ENCODE results near the gene MYH8. TPM values are rescaled to one million over a fixed set of nuclear protein-coding genes. Genes with fewer than 3 reads are reported as not detected.

The MYH8 gene
- not detected for total RNA-seq

- peaks cover 3% of the 10 kb centered on the region for H3K27me3 Mint-ChIP-seq (ENCODE audit: low read depth)
- no peaks in the 10 kb centered on the region for H3K9me3 Mint-ChIP-seq (ENCODE audit: insufficient read depth)
- DNase-seq (no peak), ATAC-seq (no peak)
- H3K36me3 Mint-ChIP-seq (ENCODE audit: low read depth): no peaks in the 10 kb centered on the region
- no peak within 1 kb of the TSS for H3K27ac Mint-ChIP-seq
- H3K4me1 Mint-ChIP-seq (ENCODE audit: low read depth): no peaks in the 10 kb centered on the region
- H3K4me3 Mint-ChIP-seq: no peak within 1 kb of the TSS
- POLR2A ChIA-PET: no interaction called here
- CTCF ChIA-PET: no interaction called here
Measured at GRCh38 chr17:10421900-10422542, at the start of gene MYH8. MYH8 (minus strand) TSS chr17:10421950; CDS start chr17:10420227, 1,723 bp downstream.

- Mint-ChIP-seq H3K4me3 (no peak within 1 kb of the TSS), H3K27ac (no peak within 1 kb of the TSS), H3K9me3 (ENCODE audit: insufficient read depth) (no peaks in the 10 kb centered on the region), H3K36me3 (ENCODE audit: low read depth) (no peaks in the 10 kb centered on the region), H3K4me1 (ENCODE audit: low read depth) (no peaks in the 10 kb centered on the region), H3K27me3 (ENCODE audit: low read depth) (peaks cover 2% of the 10 kb centered on the region)
- POLR2A ChIA-PET: no interaction called here
- no peak for DNase-seq
- CTCF ChIA-PET: no interaction called here
- ATAC-seq: no peak
Measured at GRCh38 chr17:10469459-10469858, 47.7 kb upstream of the MYH8 start, which contains the start of gene MYH4. MYH4 (minus strand) TSS chr17:10469559; CDS start chr17:10466745, 2,814 bp downstream.

GRCh38 chr17:10463402-10463801 lies 41.7 kb upstream of the MYH8 start:
- ChIA-PET CTCF (no interaction called here), POLR2A (no interaction called here)
- H3K9me3 Mint-ChIP-seq (ENCODE audit: insufficient read depth): no peaks in the 10 kb centered on the region
- H3K4me1 Mint-ChIP-seq (ENCODE audit: low read depth): no peaks in the 10 kb centered on the region
- ATAC-seq: no peak
- H3K36me3 Mint-ChIP-seq (ENCODE audit: low read depth): no peaks in the 10 kb centered on the region
- H3K4me3 Mint-ChIP-seq: no peak overlapping the region
- no peaks in the 10 kb centered on the region for H3K27me3 Mint-ChIP-seq (ENCODE audit: low read depth)
- no peak for DNase-seq
- no peak overlapping the region for H3K27ac Mint-ChIP-seq

- ATAC-seq (no peak), DNase-seq (no peak)
- Mint-ChIP-seq H3K9me3 (ENCODE audit: insufficient read depth) (no peaks in the 10 kb centered on the region), H3K27ac (no peak overlapping the region), H3K27me3 (ENCODE audit: low read depth) (peaks cover 7% of the 10 kb centered on the region), H3K4me3 (no peak overlapping the region), H3K36me3 (ENCODE audit: low read depth) (no peaks in the 10 kb centered on the region), H3K4me1 (ENCODE audit: low read depth) (no peaks in the 10 kb centered on the region)
- ChIA-PET CTCF (no interaction called here), POLR2A (no interaction called here)
Measured at GRCh38 chr17:10460062-10460461, 38.3 kb upstream of the MYH8 start.

GRCh38 chr17:10458701-10459100 lies 37.0 kb upstream of the MYH8 start:
- DNase-seq (no peak), ATAC-seq (no peak)
- H3K27ac Mint-ChIP-seq: no peak overlapping the region
- H3K4me3 Mint-ChIP-seq: no peak overlapping the region
- H3K9me3 Mint-ChIP-seq (ENCODE audit: insufficient read depth): no peaks in the 10 kb centered on the region
- no peaks in the 10 kb centered on the region for H3K4me1 Mint-ChIP-seq (ENCODE audit: low read depth)
- ChIA-PET POLR2A (no interaction called here), CTCF (no interaction called here)
- H3K27me3 Mint-ChIP-seq (ENCODE audit: low read depth): peaks cover 9% of the 10 kb centered on the region
- no peaks in the 10 kb centered on the region for H3K36me3 Mint-ChIP-seq (ENCODE audit: low read depth)

GRCh38 chr17:10457952-10458351 lies 36.2 kb upstream of the MYH8 start:
- POLR2A ChIA-PET: no interaction called here

GRCh38 chr17:10447026-10447931 lies 25.5 kb upstream of the MYH8 start:
- no peaks in the 10 kb centered on the region for H3K9me3 Mint-ChIP-seq (ENCODE audit: insufficient read depth)
- ChIA-PET CTCF (interaction anchor here (1.1 kb wide), 1 partner anchor 171 kb away, joined by 3 read pairs; no protein-coding TSS in a partner anchor), POLR2A (no interaction called here)
- H3K27me3 Mint-ChIP-seq (ENCODE audit: low read depth): no peaks in the 10 kb centered on the region
- no peak overlapping the region for H3K4me3 Mint-ChIP-seq
- H3K36me3 Mint-ChIP-seq (ENCODE audit: low read depth): no peaks in the 10 kb centered on the region
- DNase-seq: no peak
- no peak for ATAC-seq
- H3K27ac Mint-ChIP-seq: no peak overlapping the region
- no peaks in the 10 kb centered on the region for H3K4me1 Mint-ChIP-seq (ENCODE audit: low read depth)

More at GRCh38 chr17:10457952-10458351, 36.2 kb upstream of the MYH8 start:
- no peak for DNase-seq
- Mint-ChIP-seq H3K9me3 (ENCODE audit: insufficient read depth) (no peaks in the 10 kb centered on the region), H3K27me3 (ENCODE audit: low read depth) (peaks cover 9% of the 10 kb centered on the region), H3K4me1 (ENCODE audit: low read depth) (no peaks in the 10 kb centered on the region), H3K36me3 (ENCODE audit: low read depth) (no peaks in the 10 kb centered on the region), H3K4me3 (no peak overlapping the region), H3K27ac (no peak overlapping the region)
- CTCF ChIA-PET: no interaction called here
- no peak for ATAC-seq

- ChIA-PET CTCF (no interaction called here), POLR2A (no interaction called here)
- H3K36me3 Mint-ChIP-seq (ENCODE audit: low read depth): no peaks in the 10 kb centered on the region
- DNase-seq: no peak
- H3K4me1 Mint-ChIP-seq (ENCODE audit: low read depth): peaks cover 10% of the 10 kb centered on the region
- peaks cover 5% of the 10 kb centered on the region for H3K27me3 Mint-ChIP-seq (ENCODE audit: low read depth)
- no peak overlapping the region for H3K4me3 Mint-ChIP-seq
- no peak overlapping the region for H3K27ac Mint-ChIP-seq
- H3K9me3 Mint-ChIP-seq (ENCODE audit: insufficient read depth): no peaks in the 10 kb centered on the region
- ATAC-seq: no peak
Measured at GRCh38 chr17:10439816-10440215, 18.1 kb upstream of the MYH8 start.

GRCh38 chr17:10435096-10435495 lies 13.3 kb upstream of the MYH8 start:
- H3K27me3 Mint-ChIP-seq (ENCODE audit: low read depth): peaks cover 5% of the 10 kb centered on the region

GRCh38 chr17:10429421-10430045 lies 7.8 kb upstream of the MYH8 start:
- ATAC-seq (no peak), DNase-seq (no peak)
- H3K4me1 Mint-ChIP-seq (ENCODE audit: low read depth): no peaks in the 10 kb centered on the region
- no peaks in the 10 kb centered on the region for H3K36me3 Mint-ChIP-seq (ENCODE audit: low read depth)
- ChIA-PET CTCF (no interaction called here), POLR2A (no interaction called here)
- H3K27me3 Mint-ChIP-seq (ENCODE audit: low read depth): peaks cover 9% of the 10 kb centered on the region
- no peak overlapping the region for H3K27ac Mint-ChIP-seq
- H3K9me3 Mint-ChIP-seq (ENCODE audit: insufficient read depth): no peaks in the 10 kb centered on the region
- H3K4me3 Mint-ChIP-seq: no peak overlapping the region

More at GRCh38 chr17:10435096-10435495, 13.3 kb upstream of the MYH8 start:
- Mint-ChIP-seq H3K36me3 (ENCODE audit: low read depth) (no peaks in the 10 kb centered on the region), H3K4me1 (ENCODE audit: low read depth) (peaks cover 10% of the 10 kb centered on the region), H3K4me3 (no peak overlapping the region), H3K27ac (no peak overlapping the region), H3K9me3 (ENCODE audit: insufficient read depth) (no peaks in the 10 kb centered on the region)
- CTCF ChIA-PET: interaction anchor here (0.9 kb wide), 1 partner anchor 182 kb away, joined by 3 read pairs; no protein-coding TSS in a partner anchor
- DNase-seq (no peak), ATAC-seq (no peak)
- POLR2A ChIA-PET: no interaction called here

- Mint-ChIP-seq H3K4me3 (no peak overlapping the region), H3K36me3 (ENCODE audit: low read depth) (no peaks in the 10 kb centered on the region), H3K9me3 (ENCODE audit: insufficient read depth) (no peaks in the 10 kb centered on the region), H3K27me3 (ENCODE audit: low read depth) (peaks cover 9% of the 10 kb centered on the region), H3K27ac (no peak overlapping the region), H3K4me1 (ENCODE audit: low read depth) (no peaks in the 10 kb centered on the region)
- CTCF ChIA-PET: no interaction called here
- ATAC-seq (no peak), DNase-seq (no peak)
- POLR2A ChIA-PET: no interaction called here
Measured at GRCh38 chr17:10428781-10429180, 7.0 kb upstream of the MYH8 start.

- H3K36me3 Mint-ChIP-seq (ENCODE audit: low read depth): no peaks in the 10 kb centered on the region
- CTCF ChIA-PET: no interaction called here
- no peak for DNase-seq
- H3K4me1 Mint-ChIP-seq (ENCODE audit: low read depth): no peaks in the 10 kb centered on the region
- H3K9me3 Mint-ChIP-seq (ENCODE audit: insufficient read depth): no peaks in the 10 kb centered on the region
- no peak overlapping the region for H3K27ac Mint-ChIP-seq
- POLR2A ChIA-PET: no interaction called here
- peaks cover 3% of the 10 kb centered on the region for H3K27me3 Mint-ChIP-seq (ENCODE audit: low read depth)
- no peak for ATAC-seq
- no peak overlapping the region for H3K4me3 Mint-ChIP-seq
Measured at GRCh38 chr17:10421211-10421610, 539 bp downstream of the MYH8 start.

Measured in activated CD8-positive, alpha-beta T cell treated with anti-CD3 and anti-CD28 coated beads, Interleukin-2, amount 10 ng/mL, durations not matched to agents 7 days and 5 days (primary cell).